Activated T-cell treated with anti-CD3 and anti-CD28 coated beads for 24 hours (primary cell): ENCODE results near the gene RSBN1.
"Not testable (repeated sequence)": the region's sequence is repeated elsewhere in the genome, so short reads cannot be mapped to it uniquely, and the experiment has no call there.

Source experiments
- DNase-seq: peaks from one replicate; pipeline ENCODE4 v3.0.0-alpha.2; 2020; ENCODE audit warnings: low read depth

Gene RSBN1

DNA sequence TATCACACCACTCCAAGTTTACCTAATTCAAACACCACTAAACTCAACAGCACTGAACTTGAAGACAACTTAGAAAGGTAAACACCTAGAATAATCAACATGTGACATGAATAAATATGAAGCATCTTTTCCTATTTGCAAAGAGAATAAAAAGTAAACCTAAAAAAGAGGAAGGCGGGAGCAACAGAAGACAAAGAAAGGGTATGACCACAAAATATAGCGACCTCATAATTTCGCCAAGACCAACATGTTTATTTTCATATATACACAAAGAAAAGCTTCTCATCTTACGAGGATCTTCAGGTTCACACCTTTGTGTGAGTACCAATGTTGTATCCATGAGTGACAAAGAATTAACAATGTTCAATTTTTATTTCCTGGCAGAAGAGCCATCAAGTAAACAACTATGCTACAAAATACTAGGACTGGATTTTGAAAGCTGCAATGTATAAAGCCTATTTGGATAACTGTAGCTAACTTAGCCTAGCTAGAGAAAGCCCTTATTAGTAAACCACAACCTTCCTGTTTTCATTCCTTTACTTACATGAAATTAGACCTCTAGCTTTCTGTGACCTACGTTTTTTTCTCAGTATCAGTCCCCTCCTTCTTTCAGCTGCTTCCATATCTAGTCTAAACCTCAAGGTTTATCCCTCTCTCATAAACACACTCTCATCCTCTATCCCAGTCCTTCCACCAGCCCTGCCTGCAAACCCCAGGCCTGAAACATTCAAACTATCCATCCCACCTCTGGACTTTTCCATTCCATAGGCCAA is 31.7 kb downstream of the RSBN1 start:
- DNase-seq, result no peak

DNA sequence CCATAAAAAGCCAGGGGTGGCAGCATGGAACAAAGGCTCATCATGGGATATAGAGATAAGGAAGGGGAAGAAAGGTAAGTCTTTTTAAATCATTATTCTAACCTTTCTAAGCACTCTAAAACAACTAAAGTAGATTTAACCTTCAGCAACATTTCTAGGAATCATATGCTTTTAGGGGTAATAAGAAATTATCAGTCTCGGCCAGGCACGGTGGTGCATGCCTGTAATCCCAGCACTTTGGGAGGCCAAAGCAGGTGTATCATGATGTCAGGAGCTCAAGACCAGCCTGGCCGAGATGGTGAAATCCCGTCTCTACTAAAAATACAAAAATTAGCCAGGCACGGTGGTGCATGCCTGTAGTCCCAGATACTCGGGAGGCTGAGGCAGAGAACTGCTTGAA is 32.7 kb downstream of the RSBN1 start:
- no peak for DNase-seq

DNA sequence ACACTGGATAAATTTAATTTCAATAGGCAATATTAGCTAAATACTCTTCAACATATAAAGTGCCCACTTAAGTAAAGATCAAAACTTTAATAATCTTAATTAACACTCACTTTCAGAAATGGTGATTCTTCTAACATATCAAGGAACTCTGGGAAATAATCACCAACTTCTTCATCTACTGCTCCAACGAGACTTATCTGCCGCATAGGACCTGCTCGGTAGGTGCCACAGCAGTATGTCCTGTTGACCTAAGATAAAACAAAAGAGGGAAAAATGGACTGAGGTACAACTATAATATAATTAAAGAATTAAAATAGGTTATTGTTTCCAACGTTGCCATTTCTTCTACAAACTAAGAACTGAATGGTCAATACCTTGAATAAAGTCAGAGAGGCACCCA is 34.7 kb downstream of the RSBN1 start:
- DNase-seq, result no peak

- DNase-seq, result no peak
Measured at GRCh38 chr1:113770031-113770430, 42.2 kb downstream of the RSBN1 start.

DNA sequence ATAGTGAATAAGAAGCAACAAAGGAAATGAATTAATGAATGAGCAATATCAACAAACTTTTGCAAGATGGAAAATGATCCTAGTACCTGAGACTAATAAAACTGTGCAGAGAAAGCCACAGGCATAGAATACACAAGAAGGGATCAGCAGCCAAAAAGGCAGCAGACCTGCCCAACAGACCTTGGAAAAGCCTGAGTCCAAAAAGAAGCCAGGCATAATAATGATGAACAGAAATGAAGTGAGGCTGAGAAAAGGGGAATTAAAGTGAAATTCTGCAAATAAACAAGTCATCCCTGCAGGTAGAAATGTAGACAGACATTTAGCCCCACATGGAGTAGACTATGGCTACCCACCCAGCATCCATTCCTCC is 42.7 kb downstream of the RSBN1 start:
- no peak for DNase-seq

DNA sequence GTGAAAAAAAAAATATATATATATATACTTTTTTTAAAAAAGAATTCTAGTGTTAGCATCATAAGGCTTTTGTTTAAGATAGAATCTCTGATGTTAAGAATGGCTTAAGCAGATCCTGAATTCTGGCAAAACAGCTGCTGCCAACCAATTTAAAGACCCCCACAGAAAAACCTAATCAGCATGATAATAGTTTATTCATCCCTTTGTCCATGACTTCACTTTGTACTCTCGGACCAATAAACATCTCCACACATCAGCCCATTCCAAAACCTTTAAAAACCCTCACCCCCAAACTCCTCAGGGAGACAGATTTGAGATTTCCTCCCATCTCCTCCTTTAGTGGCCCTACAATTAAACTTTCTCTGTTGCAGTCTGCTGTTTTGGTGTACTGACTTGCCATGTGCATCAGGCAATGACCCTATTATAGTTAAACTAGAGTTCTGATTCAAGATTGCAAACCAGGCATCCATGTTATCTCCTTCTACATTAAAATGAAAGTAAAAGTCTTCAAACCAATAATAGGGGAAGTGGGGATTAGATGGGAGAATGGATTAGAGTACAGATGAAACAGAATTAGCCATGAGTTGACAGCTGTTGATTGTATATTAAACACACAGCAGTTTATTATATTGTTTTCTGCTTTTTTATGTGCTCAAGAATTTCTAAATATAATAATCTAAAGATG is 43.2 kb downstream of the RSBN1 start:
- DNase-seq, result no peak

GRCh38 chr1:113765306-113766230 is 46.7 kb downstream of the RSBN1 start:
- DNase-seq, result no peak

GRCh38 chr1:113763661-113764060 is 48.6 kb downstream of the RSBN1 start:
- no peak for DNase-seq

DNA sequence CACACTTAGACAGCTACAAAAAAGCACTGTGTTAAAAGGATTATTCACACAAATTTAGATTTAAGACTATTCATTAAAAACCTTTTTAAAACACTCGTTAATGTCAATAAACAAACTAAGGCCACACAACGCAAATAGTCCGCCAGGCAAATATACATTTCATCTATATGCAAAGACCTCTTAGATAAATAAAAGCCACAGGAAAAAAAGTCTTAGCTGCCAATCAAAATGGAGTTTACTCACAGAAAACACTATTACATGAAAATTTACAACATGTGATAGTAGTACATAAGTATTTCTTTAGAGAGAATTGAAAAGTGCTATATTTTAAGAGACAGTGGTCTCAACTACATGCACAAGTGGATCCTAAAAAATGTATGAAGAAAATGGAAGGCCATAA is 50.3 kb downstream of the RSBN1 start:
- no peak for DNase-seq

GRCh38 chr1:113760102-113761080 is 51.9 kb downstream of the RSBN1 start:
- no peak for DNase-seq

- peak; percentile 38 for DNase-seq
Measured at GRCh38 chr1:113759333-113760101, 52.8 kb downstream of the RSBN1 start, which contains the start of gene PHTF1. TSS of gene PHTF1 (minus strand) at chr1:113759486. CDS start at chr1:113758703, 783 bp downstream.

GRCh38 chr1:113758631-113759332 is 53.5 kb downstream of the RSBN1 start:
- peak; percentile 49 for DNase-seq

DNA sequence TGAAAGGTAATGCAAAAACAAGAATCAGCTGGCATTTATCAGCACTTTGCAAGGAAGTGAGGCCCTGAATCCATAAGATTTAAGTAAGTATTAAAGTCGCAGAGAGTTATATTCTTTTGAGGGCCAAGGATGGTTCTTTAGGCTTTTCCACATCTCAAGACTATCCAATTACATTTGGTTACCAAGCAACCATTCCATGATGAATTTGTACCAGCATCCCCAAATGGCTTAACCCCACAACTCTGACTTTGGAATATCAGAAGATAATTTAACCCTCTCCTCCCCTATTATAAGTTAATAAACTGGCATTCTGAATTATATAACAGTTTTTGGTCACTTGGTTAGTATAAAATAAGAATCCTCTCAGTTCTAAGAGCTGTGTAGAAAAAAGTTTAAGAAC is 55.8 kb downstream of the RSBN1 start:
- no peak for DNase-seq

DNA sequence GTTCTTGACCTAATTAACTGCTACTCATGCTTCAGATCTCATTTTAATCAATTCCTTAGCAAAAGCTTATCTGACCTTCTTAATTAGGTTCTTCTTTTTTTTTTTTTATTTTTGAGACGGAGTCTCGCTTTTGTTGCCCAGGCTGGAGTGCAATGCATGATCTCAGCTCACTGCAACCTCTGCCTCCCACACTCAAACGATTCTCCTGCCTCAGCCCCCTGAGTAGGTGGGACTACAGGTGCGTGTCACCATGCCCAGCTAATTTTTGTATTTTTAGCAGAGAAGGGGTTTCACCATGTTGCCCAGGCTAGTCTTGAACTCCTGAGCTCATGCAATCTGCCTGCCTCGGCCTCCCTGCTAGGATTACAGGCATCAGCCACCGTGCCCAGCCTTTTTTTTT is 58.9 kb downstream of the RSBN1 start:
- DNase-seq, result not testable (repeated sequence)

DNA sequence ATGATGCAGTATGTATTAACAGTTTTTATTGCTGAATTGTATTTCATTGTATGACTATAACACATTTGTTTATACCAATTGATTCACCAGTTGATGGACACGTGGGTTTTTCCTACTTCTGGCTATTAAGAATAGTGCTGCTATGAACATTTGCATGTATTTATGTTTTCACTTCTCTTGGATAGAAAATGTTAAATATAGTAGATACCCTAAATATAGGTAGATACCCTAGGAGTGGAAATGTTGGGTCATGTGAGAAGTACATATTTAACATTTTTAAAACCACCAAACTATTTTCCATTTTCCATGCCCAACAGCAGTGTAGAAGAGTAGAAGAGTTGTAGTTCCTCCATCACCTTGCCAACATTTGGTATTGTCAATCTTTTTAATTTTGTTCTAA is 60.8 kb downstream of the RSBN1 start:
- DNase-seq, result no peak

DNA sequence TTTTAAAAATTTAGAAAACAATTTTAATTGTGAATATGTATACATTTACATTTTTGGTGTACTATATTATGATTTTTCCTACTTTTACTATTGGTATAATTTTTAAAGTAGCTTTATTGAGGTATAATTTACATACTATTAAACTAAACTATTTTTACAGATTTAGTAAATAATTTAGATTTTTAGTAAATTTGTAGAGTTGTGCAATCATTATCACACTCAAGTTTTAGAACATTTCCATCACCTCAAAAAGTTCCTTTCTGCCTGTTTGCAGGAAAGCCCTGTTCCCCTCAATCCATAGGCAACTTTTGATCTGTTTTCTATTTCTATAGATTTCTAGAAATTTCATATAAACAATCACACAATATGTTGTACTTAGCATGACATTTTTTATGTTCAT is 61.2 kb downstream of the RSBN1 start:
- no peak for DNase-seq

- no peak for DNase-seq
Measured at GRCh38 chr1:113749402-113749801, 62.9 kb downstream of the RSBN1 start.

DNA sequence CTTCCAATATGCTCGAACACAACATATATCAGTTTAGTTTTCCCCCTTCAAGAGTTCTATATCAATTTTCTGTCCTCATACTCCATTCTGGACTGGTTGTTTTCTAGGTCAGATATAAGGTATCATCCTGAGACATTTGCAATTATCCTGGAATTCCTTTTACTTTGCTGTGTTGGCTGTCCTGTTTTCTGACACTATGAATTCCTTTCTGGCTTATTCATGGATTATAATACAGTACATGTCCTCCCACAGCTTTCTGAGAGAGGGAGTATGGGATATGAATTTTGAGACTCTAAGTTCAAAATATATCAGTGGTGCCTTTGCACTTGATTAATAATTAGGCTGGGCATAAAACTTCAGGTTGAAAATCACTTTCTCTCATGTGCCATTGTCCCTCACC is 64.9 kb downstream of the RSBN1 start:
- DNase-seq, result no peak

DNA sequence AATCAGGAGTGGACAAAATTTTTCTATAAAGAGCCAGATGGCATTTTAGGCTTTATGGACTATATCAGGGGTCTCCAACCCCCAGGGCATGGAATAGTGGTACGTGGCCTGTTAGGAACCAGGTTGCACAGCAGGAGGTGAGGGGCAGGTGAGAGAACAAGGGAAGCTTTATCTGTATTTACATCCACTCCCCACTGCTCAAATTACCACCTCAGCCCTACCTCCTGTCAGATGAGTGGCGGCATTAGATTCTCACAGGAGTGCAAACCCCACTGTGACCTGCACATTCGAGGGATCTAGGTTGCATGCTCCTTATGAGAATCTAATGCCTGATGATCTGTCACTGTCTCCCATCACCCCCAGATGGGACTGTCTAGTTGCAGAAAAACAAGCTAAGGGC is 66.9 kb downstream of the RSBN1 start:
- no peak for DNase-seq

DNA sequence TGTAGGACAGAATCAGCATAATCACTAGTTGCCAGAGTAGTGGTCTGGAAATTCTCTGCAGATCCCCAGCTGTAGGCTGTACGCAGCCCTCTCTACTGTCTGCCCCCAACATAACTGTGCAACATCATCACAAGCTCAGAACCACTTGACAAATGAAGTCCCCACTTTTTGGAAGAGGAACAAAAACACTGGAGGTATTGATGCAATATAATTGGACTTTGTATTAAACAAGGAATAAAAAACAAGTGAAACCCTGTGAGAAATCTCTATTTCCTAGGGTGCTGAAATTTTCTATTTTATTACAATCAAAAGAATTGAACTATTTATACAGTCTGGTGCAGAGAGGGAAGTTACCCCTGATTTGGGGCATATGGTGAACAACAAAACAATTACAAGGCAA is 68.2 kb downstream of the RSBN1 start:
- no peak for DNase-seq
